Measurements from ENCODE around the gene MISP3. TPM values are rescaled to one million over a fixed set of nuclear protein-coding genes. Genes with fewer than 3 reads are reported as not detected.
A peak's percentile ranks its signal among the peaks of the same experiment; 100 is the strongest.
"Not testable (repeated sequence)": the region's sequence is repeated elsewhere in the genome, so short reads cannot be mapped to it uniquely, and the experiment has no call there.

The MISP3 gene
- total RNA-seq = 10 to 100 TPM; 12.4 to 17.2 TPM

GRCh38 chr19:14072535-14073260 lies at the start of gene MISP3:
TSS of gene MISP3 (plus strand) at chr19:14072786. CDS start at chr19:14073310, 524 bp downstream.
- TF ChIP-seq POLR2A (IDR thresholded peaks at IDR 0.05) (no peak), CTCF (IDR thresholded peaks at IDR 0.05) (no peak), POLR2AphosphoS5 (IDR thresholded peaks at IDR 0.05) (no peak)
- intact Hi-C loops (cut with DNase I) = loop anchor here (2.0 to 5.0 kb wide), 3 partner anchors 45 to 192 kb away; partner anchors contain the start of genes PRKACA and RFX1
- no peaks in the 10 kb centered on the region for H3K27me3 ChIP-seq (replicated peaks; ENCODE audit: insufficient read depth)
- H3K27ac ChIP-seq = peak within 1 kb of the TSS; percentile 76 to 91
- H3K9me3 ChIP-seq = no peaks in the 10 kb centered on the region
- DNase-seq (ENCODE audit: low spot score) = peak; percentile 36
- 2% methylated on average over 41 of the region's 51 CpGs for WGBS
- peaks cover 13% of the 10 kb centered on the region for H3K4me1 ChIP-seq (replicated peaks)
- no peaks in the 10 kb centered on the region for H3K36me3 ChIP-seq
- H3K4me3 ChIP-seq = peak within 1 kb of the TSS; percentile 35 to 66

- intact Hi-C loops (cut with DNase I) = no loop called here
- TF ChIP-seq POLR2AphosphoS5 (IDR thresholded peaks at IDR 0.05) (no peak), CTCF (IDR thresholded peaks at IDR 0.05) (peak in 1 of 4 experiments; percentile 50)
- Histone ChIP-seq H3K4me1 (replicated peaks) (no peaks in the 10 kb centered on the region), H3K4me3 (no peak overlapping the region), H3K27me3 (replicated peaks; ENCODE audit: insufficient read depth) (no peaks in the 10 kb centered on the region), H3K36me3 (no peaks in the 10 kb centered on the region), H3K27ac (no peak overlapping the region), H3K9me3 (no peaks in the 10 kb centered on the region)
- no peak for DNase-seq (ENCODE audit: low spot score)
- WGBS = 58% methylated on average over 9 of the region's 9 CpGs
Measured at GRCh38 chr19:14023404-14024235, 49.0 kb upstream of the MISP3 start.

GRCh38 chr19:14026652-14027192 lies 45.9 kb upstream of the MISP3 start:
- H3K4me3 ChIP-seq; H3K36me3 ChIP-seq; H3K9me3 ChIP-seq; H3K27ac ChIP-seq; H3K4me1 ChIP-seq (replicated peaks); DNase-seq (ENCODE audit: low spot score); intact Hi-C loops (cut with DNase I); H3K27me3 ChIP-seq (replicated peaks; ENCODE audit: insufficient read depth): not testable (repeated sequence)
- 96% methylated on average over 5 of the region's 5 CpGs for WGBS

- Histone ChIP-seq H3K27ac (no peak within 1 kb of the TSS), H3K4me1 (replicated peaks) (no peaks in the 10 kb centered on the region), H3K36me3 (no peaks in the 10 kb centered on the region), H3K27me3 (replicated peaks; ENCODE audit: insufficient read depth) (no peaks in the 10 kb centered on the region), H3K4me3 (no peak within 1 kb of the TSS), H3K9me3 (no peaks in the 10 kb centered on the region)
- intact Hi-C loops (cut with DNase I) = no loop called here
- TF ChIP-seq POLR2A (IDR thresholded peaks at IDR 0.05) (no peak), CTCF (IDR thresholded peaks at IDR 0.05) (no peak), POLR2AphosphoS5 (IDR thresholded peaks at IDR 0.05) (no peak)
- WGBS = 73% methylated on average over 24 of the region's 24 CpGs
- no peak for DNase-seq (ENCODE audit: low spot score)
Measured at GRCh38 chr19:14027856-14028450, 44.6 kb upstream of the MISP3 start, which contains the start of gene RLN3. TSS of gene RLN3 (plus strand) at chr19:14028148. CDS start at chr19:14028205, 57 bp downstream.

GRCh38 chr19:14028901-14029300 lies 43.7 kb upstream of the MISP3 start:
- no peak overlapping the region for H3K4me3 ChIP-seq
- intact Hi-C loops (cut with DNase I) = no loop called here
- H3K36me3 ChIP-seq = no peaks in the 10 kb centered on the region
- WGBS = 73% methylated on average over 4 of the region's 4 CpGs
- no peak for TF ChIP-seq POLR2A (IDR thresholded peaks at IDR 0.05)
- no peak for TF ChIP-seq POLR2AphosphoS5 (IDR thresholded peaks at IDR 0.05)
- TF ChIP-seq CTCF (IDR thresholded peaks at IDR 0.05) = no peak
- H3K27me3 ChIP-seq (replicated peaks; ENCODE audit: insufficient read depth) = no peaks in the 10 kb centered on the region
- no peak overlapping the region for H3K27ac ChIP-seq
- no peak for DNase-seq (ENCODE audit: low spot score)
- no peaks in the 10 kb centered on the region for H3K4me1 ChIP-seq (replicated peaks)
- H3K9me3 ChIP-seq = no peaks in the 10 kb centered on the region
